MM.1S (cell line): Measurements from ENCODE around the gene ADAMTSL2.

ENCODE experiments used
- EZH2 ChIP-seq: fragments of 300-600 bp; sonication (generic); optimal IDR thresholded peaks from 2 replicates; pipeline ENCODE3; 2017; ENCODE audit warnings: low read depth, mild to moderate bottlenecking, antibody characterized with exemption, low read length, mixed read lengths
- EZH2phosphoT487 ChIP-seq: fragments of 300-600 bp; sonication (generic); IDR thresholded peaks from 2 replicates; pipeline ENCODE4 v1.6.1; 2018; ENCODE audit warnings: antibody characterized with exemption, low read length
- TF ChIP-seq, protein P1 (sequence below): fragments of 300-600 bp; sonication (generic); IDR thresholded peaks from 2 replicates; pipeline ENCODE4 v1.5.1; 2016; ENCODE audit warnings: antibody characterized with exemption, low read length, mixed read lengths

DNA sequence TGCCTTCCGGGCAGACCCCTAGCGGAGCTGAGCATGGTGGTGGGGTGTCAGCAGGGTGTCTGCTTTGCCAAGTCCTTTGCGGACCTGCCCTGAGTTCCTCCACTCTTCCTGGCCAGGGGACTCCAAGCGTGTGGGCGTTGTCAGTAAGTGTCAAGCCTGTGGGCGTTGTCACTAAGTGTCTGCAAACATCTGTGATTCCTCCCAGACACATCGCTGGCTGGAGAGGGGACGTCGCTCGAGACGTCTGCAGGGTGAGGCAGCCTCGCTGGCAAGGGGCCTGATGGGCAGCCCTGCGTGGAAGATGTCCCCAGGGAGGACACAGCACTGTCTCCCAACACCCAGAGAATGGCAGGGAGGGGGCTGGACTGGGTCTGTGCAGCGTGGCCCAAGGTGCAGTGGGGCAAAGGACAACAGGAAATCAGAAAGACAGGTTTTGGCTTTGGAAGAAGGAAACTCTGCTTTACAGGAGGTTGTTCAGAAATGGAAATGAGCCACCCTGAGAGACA is 28.8 kb downstream of the ADAMTSL2 start:
- TF ChIP-seq, protein P1, sequence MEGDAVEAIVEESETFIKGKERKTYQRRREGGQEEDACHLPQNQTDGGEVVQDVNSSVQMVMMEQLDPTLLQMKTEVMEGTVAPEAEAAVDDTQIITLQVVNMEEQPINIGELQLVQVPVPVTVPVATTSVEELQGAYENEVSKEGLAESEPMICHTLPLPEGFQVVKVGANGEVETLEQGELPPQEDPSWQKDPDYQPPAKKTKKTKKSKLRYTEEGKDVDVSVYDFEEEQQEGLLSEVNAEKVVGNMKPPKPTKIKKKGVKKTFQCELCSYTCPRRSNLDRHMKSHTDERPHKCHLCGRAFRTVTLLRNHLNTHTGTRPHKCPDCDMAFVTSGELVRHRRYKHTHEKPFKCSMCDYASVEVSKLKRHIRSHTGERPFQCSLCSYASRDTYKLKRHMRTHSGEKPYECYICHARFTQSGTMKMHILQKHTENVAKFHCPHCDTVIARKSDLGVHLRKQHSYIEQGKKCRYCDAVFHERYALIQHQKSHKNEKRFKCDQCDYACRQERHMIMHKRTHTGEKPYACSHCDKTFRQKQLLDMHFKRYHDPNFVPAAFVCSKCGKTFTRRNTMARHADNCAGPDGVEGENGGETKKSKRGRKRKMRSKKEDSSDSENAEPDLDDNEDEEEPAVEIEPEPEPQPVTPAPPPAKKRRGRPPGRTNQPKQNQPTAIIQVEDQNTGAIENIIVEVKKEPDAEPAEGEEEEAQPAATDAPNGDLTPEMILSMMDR = no peak
- TF ChIP-seq EZH2 (no peak), EZH2phosphoT487 (no peak)
